HCT116 (cell line): ENCODE data around the gene IPO11.

Experiments
- CEBPB ChIP-seq: IDR thresholded peaks from 2 replicates; pipeline ENCODE4 v1.6.1; 2012; ENCODE audit warnings: low read depth
- CTCF ChIP-seq, 3 experiments: fragments of 200-600 bp in 1 of 3; sonication (generic) in 1 of 3; IDR thresholded peaks in 2 of 3; conservative IDR thresholded peaks in 1 of 3; 2 replicates each; pipeline ENCODE4 v1.5.1; 2012 to 2017; ENCODE audit warnings: low read depth in 2 of 3, low read length in 2 of 3, antibody characterized with exemption in 1 of 3, borderline replicate concordance in 1 of 3, control low read depth in 1 of 3, mild to moderate bottlenecking in 1 of 3, mixed read lengths in 1 of 3, mixed run types in 1 of 3, moderate library complexity in 1 of 3; ENCODE audit not compliant: insufficient read depth in 1 of 3
- ELF1 ChIP-seq: IDR thresholded peaks from 2 replicates; pipeline ENCODE4 v1.6.1; 2012; ENCODE audit warnings: low read depth, borderline replicate concordance
- MAX ChIP-seq: IDR thresholded peaks from 2 replicates; pipeline ENCODE4 v1.6.1; 2012
- POLR2A ChIP-seq: IDR thresholded peaks from 2 replicates; pipeline ENCODE4 v1.7.0; 2011; ENCODE audit warnings: borderline replicate concordance; ENCODE audit not compliant: insufficient read depth, insufficient read length; ENCODE audit errors: extremely low read depth
- RAD21 ChIP-seq: IDR thresholded peaks from 2 replicates; pipeline ENCODE4 v1.6.1; 2012; ENCODE audit warnings: low read depth, mild to moderate bottlenecking
- REST ChIP-seq: IDR thresholded peaks from 2 replicates; pipeline ENCODE4 v1.6.1; 2012; ENCODE audit warnings: low read depth
- SIN3A ChIP-seq: IDR thresholded peaks from 2 replicates; pipeline ENCODE4 v1.6.1; 2012; ENCODE audit warnings: low read depth
- SP1 ChIP-seq: IDR thresholded peaks from 2 replicates; pipeline ENCODE4 v1.6.1; 2012; ENCODE audit warnings: low read depth
- TCF7L2 ChIP-seq: IDR thresholded peaks from 2 replicates; pipeline ENCODE4 v1.7.0; 2011; ENCODE audit warnings: borderline replicate concordance, inconsistent platforms; ENCODE audit not compliant: insufficient read depth, insufficient read length; ENCODE audit errors: extremely low read depth
- YY1 ChIP-seq: IDR thresholded peaks from 2 replicates; pipeline ENCODE4 v1.6.1; 2011; ENCODE audit warnings: low read length, low read depth, moderate library complexity, mild to moderate bottlenecking; ENCODE audit not compliant: insufficient replicate concordance; ENCODE audit errors: extremely low read depth

GRCh38 chr5:62431735-62432620 is 19.4 kb downstream of the IPO11 start:
- TF ChIP-seq REST (no peak), TCF7L2 (no peak), SP1 (no peak), CEBPB (no peak), CTCF (IDR thresholded peaks at IDR 0.05 in 2 of 3, conservative IDR thresholded peaks at IDR 0.05 in 1 of 3; ENCODE audit: borderline replicate concordance in 1 of 3, insufficient read depth in 1 of 3, low read depth in 2 of 3, low read length in 2 of 3) (no peak), POLR2A (no peak), MAX (no peak), RAD21 (no peak), YY1 (no peak), ELF1 (no peak), SIN3A (no peak)
